A673 (cell line): ENCODE data around the gene STUB1. TPM values are rescaled to one million over a fixed set of nuclear protein-coding genes. Genes with fewer than 3 reads are reported as not detected.

Source experiments
- BruUV-seq: library from RNA; stranded (reverse); fragments of 400-500 nt; replicated peaks from 2 replicates; lab custom pipeline; 2021; lab: Mats Ljungman, UMichigan
- CTCF ChIA-PET: fragments of 300-600 bp; sonication (Branson Sonifier 250); formaldehyde crosslinking; loops from one replicate; lab custom pipeline; 2022; ENCODE audit warnings: antibody characterized with exemption; lab: Charles Lee
- POLR2A ChIA-PET: fragments of 300-600 bp; sonication (Branson Sonifier 250); formaldehyde crosslinking; loops from one replicate; lab custom pipeline; 2022; ENCODE audit warnings: antibody characterized with exemption; ENCODE audit not compliant: low non-redundant PET; lab: Charles Lee
- DNase-seq: peaks from one replicate; pipeline ENCODE4 v3.0.0-alpha.2; 2015; ENCODE audit warnings: low spot score
- H3K27ac ChIP-seq: fragments of 200-600 bp; sonication (generic); 2 replicates; pipeline ENCODE4 v1.5.1; 2016; ENCODE audit warnings: mixed run types, low read depth, mild to moderate bottlenecking, mixed read lengths, antibody characterized with exemption, low read length; ENCODE audit not compliant: poor library complexity, severe bottlenecking
- H3K27me3 ChIP-seq: fragments of 200-600 bp; sonication (generic); replicated peaks from 2 replicates; pipeline ENCODE4 v1.6.1; 2017; ENCODE audit warnings: mixed run types, low read depth, mild to moderate bottlenecking, mixed read lengths, antibody characterized with exemption, low read length; ENCODE audit not compliant: insufficient read depth, poor library complexity
- H3K36me3 ChIP-seq: fragments of 200-600 bp; sonication (generic); 2 replicates; pipeline ENCODE4 v1.6.1; 2016; ENCODE audit warnings: mixed run types, mild to moderate bottlenecking, mixed read lengths, antibody characterized with exemption, low read length; ENCODE audit not compliant: insufficient read depth, poor library complexity, severe bottlenecking
- H3K4me1 ChIP-seq: fragments of 200-600 bp; sonication (generic); 2 replicates; pipeline ENCODE4 v1.6.1; 2017; ENCODE audit warnings: mixed run types, mild to moderate bottlenecking, mixed read lengths, antibody characterized with exemption, low read length; ENCODE audit not compliant: insufficient read depth, poor library complexity, severe bottlenecking
- H3K4me3 ChIP-seq: fragments of 200-600 bp; sonication (generic); 2 replicates; pipeline ENCODE4 v1.5.1; 2016; ENCODE audit warnings: low read depth, mixed run types, mild to moderate bottlenecking, mixed read lengths, low read length; ENCODE audit not compliant: poor library complexity, severe bottlenecking
- H3K9me3 ChIP-seq: fragments of 200-600 bp; sonication (generic); 2 replicates; pipeline ENCODE4 v1.6.1; 2016; ENCODE audit warnings: mixed run types, low read depth, mild to moderate bottlenecking, mixed read lengths, antibody characterized with exemption, low read length; ENCODE audit not compliant: poor library complexity, severe bottlenecking
- CTCF ChIP-seq: fragments of 300-800, 200-600 bp; sonication (generic); conservative IDR thresholded peaks from 2 replicates; pipeline ENCODE4 v1.5.1; 2017; ENCODE audit warnings: low read depth, mild to moderate bottlenecking, antibody characterized with exemption, low read length, moderate library complexity, mixed read lengths
- EZH2 ChIP-seq: fragments of 200-600 bp; sonication (generic); IDR thresholded peaks from 2 replicates; pipeline ENCODE4 v1.6.1; 2017; ENCODE audit warnings: borderline replicate concordance, low read depth, mild to moderate bottlenecking, mixed read lengths, antibody characterized with exemption, low read length; ENCODE audit not compliant: poor library complexity, severe bottlenecking
- intact Hi-C: fragments of 100-400 bp; cut with micrococcal nuclease; formaldehyde crosslinking; loops from one replicate; pipeline ENCODE4 v1.10.0; 2022; ENCODE audit not compliant: unreplicated experiment
- total RNA-seq: library from RNA; stranded (reverse); gene quantifications from 2 replicates; pipeline ENCODE4 v1.2.3, GENCODE V29; 2021

The STUB1 gene
- total RNA-seq, 1 experiment from 2014 or later = 88.2 TPM

- CTCF ChIA-PET = no interaction called here
Measured at GRCh38 chr16:632486-633335, 47.5 kb upstream of the STUB1 start.

GRCh38 chr16:633336-634050 lies 46.7 kb upstream of the STUB1 start:
- BruUV-seq = no TSS peak
- TF ChIP-seq CTCF (no peak), EZH2 (no peak)
- Histone ChIP-seq H3K27me3 (no peaks in the 10 kb centered on the region), H3K36me3 (no peaks in the 10 kb centered on the region), H3K9me3 (no peaks in the 10 kb centered on the region), H3K4me3 (no peak overlapping the region), H3K27ac (no peak overlapping the region), H3K4me1 (no peaks in the 10 kb centered on the region)
- ChIA-PET CTCF (no interaction called here), POLR2A (no interaction called here)
- DNase-seq = no peak
- intact Hi-C loops = no loop called here

More at GRCh38 chr16:632486-633335, 47.5 kb upstream of the STUB1 start:
- Histone ChIP-seq H3K27me3 (no peaks in the 10 kb centered on the region), H3K4me3 (no peak overlapping the region), H3K36me3 (no peaks in the 10 kb centered on the region), H3K9me3 (no peaks in the 10 kb centered on the region), H3K4me1 (no peaks in the 10 kb centered on the region), H3K27ac (no peak overlapping the region)
- TF ChIP-seq EZH2 (no peak), CTCF (no peak)
- no peak for DNase-seq
- POLR2A ChIA-PET = no interaction called here
- no TSS peak for BruUV-seq
- intact Hi-C loops = no loop called here

- intact Hi-C loops = no loop called here
- no TSS peak for BruUV-seq
- H3K36me3 ChIP-seq = no peaks in the 10 kb centered on the region
- DNase-seq = no peak
- H3K4me3 ChIP-seq = no peak overlapping the region
- no peaks in the 10 kb centered on the region for H3K9me3 ChIP-seq
- TF ChIP-seq CTCF (no peak), EZH2 (no peak)
- H3K27ac ChIP-seq = no peak overlapping the region
- H3K4me1 ChIP-seq = no peaks in the 10 kb centered on the region
- CTCF ChIA-PET = no interaction called here
- POLR2A ChIA-PET = no interaction called here
- no peaks in the 10 kb centered on the region for H3K27me3 ChIP-seq
Measured at GRCh38 chr16:634051-634670, 46.0 kb upstream of the STUB1 start.
